Measurements from ENCODE around the gene METAP1D.
"Not testable (repeated sequence)": the region's sequence is repeated elsewhere in the genome, so short reads cannot be mapped to it uniquely, and the experiment has no call there.

METAP1D gene

DNA sequence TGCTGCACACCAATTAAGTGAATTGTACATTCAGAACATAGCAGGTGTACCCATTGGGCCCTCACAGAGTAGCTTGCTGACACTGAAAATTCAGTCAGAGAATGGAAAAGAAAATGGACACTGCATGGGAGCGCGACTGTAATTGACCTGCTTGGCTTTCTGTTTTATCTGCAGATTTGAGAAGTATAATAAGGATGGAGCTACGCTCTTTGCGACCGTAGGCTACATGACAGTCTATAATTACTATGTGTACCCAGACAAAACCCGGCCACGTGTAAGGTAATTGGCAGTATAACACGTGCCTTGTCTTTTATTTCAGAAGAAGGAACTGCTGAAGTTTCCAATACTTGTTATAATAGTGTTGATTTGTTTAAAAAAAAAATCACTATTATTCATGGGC lies 33.5 kb upstream of the METAP1D start:
- H3K4me1 ChIP-seq (ENCODE audit: insufficient read depth, low read length) = no peaks in the 10 kb centered on the region
- H3K9ac ChIP-seq (ENCODE audit: low read depth, low read length) = no peak overlapping the region
- H3K9me3 ChIP-seq (ENCODE audit: insufficient read depth, low read depth, low read length) = no peaks in the 10 kb centered on the region
- no peak overlapping the region for H3K4me3 ChIP-seq (ENCODE audit: low read length)
- peaks cover 42% of the 10 kb centered on the region for H3K36me3 ChIP-seq (ENCODE audit: insufficient read depth, low read depth, low read length)
- no peak overlapping the region for H3K27ac ChIP-seq (ENCODE audit: low read length)
- no peaks in the 10 kb centered on the region for H3K27me3 ChIP-seq (ENCODE audit: insufficient read depth, low read length)

GRCh38 chr2:171966688-171967087 lies 33.1 kb upstream of the METAP1D start:
- H3K9me3 ChIP-seq (ENCODE audit: insufficient read depth, low read depth, low read length) = no peaks in the 10 kb centered on the region
- H3K27ac ChIP-seq (ENCODE audit: low read length) = no peak overlapping the region
- H3K4me1 ChIP-seq (ENCODE audit: insufficient read depth, low read length) = no peaks in the 10 kb centered on the region
- H3K27me3 ChIP-seq (ENCODE audit: insufficient read depth, low read length) = no peaks in the 10 kb centered on the region
- H3K4me3 ChIP-seq (ENCODE audit: low read length) = no peak overlapping the region
- H3K9ac ChIP-seq (ENCODE audit: low read depth, low read length) = no peak overlapping the region
- peaks cover 43% of the 10 kb centered on the region for H3K36me3 ChIP-seq (ENCODE audit: insufficient read depth, low read depth, low read length)

GRCh38 chr2:171968509-171968908 lies 31.2 kb upstream of the METAP1D start:
- no peak overlapping the region for H3K4me3 ChIP-seq (ENCODE audit: low read length)
- no peaks in the 10 kb centered on the region for H3K9me3 ChIP-seq (ENCODE audit: insufficient read depth, low read depth, low read length)
- no peaks in the 10 kb centered on the region for H3K27me3 ChIP-seq (ENCODE audit: insufficient read depth, low read length)
- H3K27ac ChIP-seq (ENCODE audit: low read length) = no peak overlapping the region
- no peak overlapping the region for H3K9ac ChIP-seq (ENCODE audit: low read depth, low read length)
- H3K36me3 ChIP-seq (ENCODE audit: insufficient read depth, low read depth, low read length) = peaks cover 44% of the 10 kb centered on the region
- no peaks in the 10 kb centered on the region for H3K4me1 ChIP-seq (ENCODE audit: insufficient read depth, low read length)

DNA sequence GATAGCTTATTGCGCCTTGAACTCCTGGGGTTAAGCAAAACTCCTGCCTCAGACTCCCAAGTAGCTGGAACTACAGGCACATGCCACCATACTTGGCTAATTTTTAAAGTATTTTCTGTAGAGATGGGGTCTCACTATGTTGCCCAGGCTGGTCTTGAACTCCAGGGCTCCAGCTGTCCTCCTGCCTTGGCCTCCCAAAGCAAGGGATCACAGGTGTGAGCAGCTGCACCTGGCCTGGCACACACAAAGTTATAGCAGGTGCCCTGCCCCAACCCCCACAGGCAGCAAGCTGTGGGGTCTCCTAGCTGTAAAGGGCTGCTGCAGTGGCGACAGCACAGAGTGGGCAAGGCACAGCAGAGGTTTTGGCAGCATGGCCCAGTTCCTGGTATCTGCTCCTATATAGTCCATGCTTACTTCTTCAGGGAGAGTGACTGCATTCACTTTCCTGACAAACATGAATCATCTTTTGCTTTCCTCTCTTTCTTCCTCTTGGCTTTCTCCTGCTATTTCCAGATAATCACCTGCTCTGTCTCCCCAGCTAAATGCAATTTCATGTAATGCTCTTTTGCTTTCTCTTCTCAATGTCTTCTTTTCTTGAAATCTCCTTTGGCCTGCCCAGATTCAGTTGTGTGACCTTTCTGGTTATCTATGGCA lies 27.3 kb upstream of the METAP1D start:
- no peaks in the 10 kb centered on the region for H3K27me3 ChIP-seq (ENCODE audit: insufficient read depth, low read length)
- no peak overlapping the region for H3K9ac ChIP-seq (ENCODE audit: low read depth, low read length)
- no peak overlapping the region for H3K4me3 ChIP-seq (ENCODE audit: low read length)
- H3K36me3 ChIP-seq (ENCODE audit: insufficient read depth, low read depth, low read length) = peaks cover 37% of the 10 kb centered on the region
- no peaks in the 10 kb centered on the region for H3K4me1 ChIP-seq (ENCODE audit: insufficient read depth, low read length)
- no peaks in the 10 kb centered on the region for H3K9me3 ChIP-seq (ENCODE audit: insufficient read depth, low read depth, low read length)
- H3K27ac ChIP-seq (ENCODE audit: low read length) = no peak overlapping the region

- Histone ChIP-seq H3K27me3 (ENCODE audit: insufficient read depth, low read length) (no peaks in the 10 kb centered on the region), H3K4me3 (ENCODE audit: low read length) (no peak overlapping the region), H3K9ac (ENCODE audit: low read depth, low read length) (no peak overlapping the region), H3K36me3 (ENCODE audit: insufficient read depth, low read depth, low read length) (peaks cover 57% of the 10 kb centered on the region), H3K27ac (ENCODE audit: low read length) (no peak overlapping the region), H3K4me1 (ENCODE audit: insufficient read depth, low read length) (no peaks in the 10 kb centered on the region), H3K9me3 (ENCODE audit: insufficient read depth, low read depth, low read length) (no peaks in the 10 kb centered on the region)
These were observed 20.6 kb upstream of the METAP1D start for GRCh38 chr2:171979103-171979502.

DNA sequence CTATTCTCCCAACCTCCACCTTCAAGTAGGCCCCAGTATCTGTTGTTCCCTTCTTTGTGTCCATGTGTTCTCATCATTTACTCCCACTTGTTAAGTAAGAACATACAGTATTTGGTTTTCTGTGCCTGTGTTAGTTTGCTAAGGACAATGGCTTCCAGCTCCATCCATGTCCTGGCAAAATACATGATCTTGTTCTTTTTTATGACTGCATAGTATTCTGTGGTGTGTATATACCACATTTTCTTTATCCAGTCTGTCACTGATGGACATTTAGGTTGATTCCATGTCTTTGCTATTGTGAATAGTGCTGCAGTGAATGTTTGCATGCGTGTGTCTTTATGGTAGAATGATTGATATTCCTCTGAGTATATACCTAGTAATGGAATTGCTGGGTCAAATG lies 15.8 kb upstream of the METAP1D start:
- H3K36me3 ChIP-seq (ENCODE audit: insufficient read depth, low read depth, low read length) = peaks cover 29% of the 10 kb centered on the region
- not testable (repeated sequence) for H3K9me3 ChIP-seq (ENCODE audit: insufficient read depth, low read depth, low read length); H3K4me3 ChIP-seq (ENCODE audit: low read length); H3K27ac ChIP-seq (ENCODE audit: low read length); H3K27me3 ChIP-seq (ENCODE audit: insufficient read depth, low read length); H3K4me1 ChIP-seq (ENCODE audit: insufficient read depth, low read length); H3K9ac ChIP-seq (ENCODE audit: low read depth, low read length)

GRCh38 chr2:171985076-171985475 lies 14.7 kb upstream of the METAP1D start:
- Histone ChIP-seq H3K27me3 (ENCODE audit: insufficient read depth, low read length) (no peaks in the 10 kb centered on the region), H3K9me3 (ENCODE audit: insufficient read depth, low read depth, low read length) (no peaks in the 10 kb centered on the region), H3K9ac (ENCODE audit: low read depth, low read length) (no peak overlapping the region), H3K4me1 (ENCODE audit: insufficient read depth, low read length) (no peaks in the 10 kb centered on the region), H3K27ac (ENCODE audit: low read length) (no peak overlapping the region), H3K4me3 (ENCODE audit: low read length) (no peak overlapping the region), H3K36me3 (ENCODE audit: insufficient read depth, low read depth, low read length) (peaks cover 18% of the 10 kb centered on the region)

DNA sequence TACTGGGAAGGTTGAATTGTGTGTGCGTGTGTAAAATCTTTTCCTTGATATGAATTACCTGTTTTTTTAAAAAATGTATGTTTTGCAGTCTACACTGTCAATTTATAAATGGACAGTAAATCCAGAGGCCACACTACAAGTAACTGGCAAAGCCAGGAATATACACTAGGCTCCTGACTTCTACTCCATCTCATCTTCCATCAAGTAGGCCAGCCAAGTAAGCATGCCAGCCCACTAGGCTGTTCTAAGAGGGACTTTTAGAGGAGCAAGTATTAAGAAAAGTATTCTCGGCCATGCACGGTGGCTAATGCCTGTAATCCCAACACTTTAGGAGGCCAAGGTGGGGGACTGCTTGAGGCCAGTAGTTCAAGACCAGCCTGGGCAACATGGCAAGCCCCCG lies 13.0 kb upstream of the METAP1D start:
- Histone ChIP-seq H3K36me3 (ENCODE audit: insufficient read depth, low read depth, low read length) (peaks cover 12% of the 10 kb centered on the region), H3K27me3 (ENCODE audit: insufficient read depth, low read length) (no peaks in the 10 kb centered on the region), H3K4me1 (ENCODE audit: insufficient read depth, low read length) (no peaks in the 10 kb centered on the region)

GRCh38 chr2:171991027-171991426 lies 8.7 kb upstream of the METAP1D start:
- H3K4me3 ChIP-seq (ENCODE audit: low read length) = no peak overlapping the region
- no peaks in the 10 kb centered on the region for H3K36me3 ChIP-seq (ENCODE audit: insufficient read depth, low read depth, low read length)
- H3K27ac ChIP-seq (ENCODE audit: low read length) = no peak overlapping the region

More for the DNA sequence above, 13.0 kb upstream of the METAP1D start:
- Histone ChIP-seq H3K9me3 (ENCODE audit: insufficient read depth, low read depth, low read length) (no peaks in the 10 kb centered on the region), H3K4me3 (ENCODE audit: low read length) (no peak overlapping the region), H3K9ac (ENCODE audit: low read depth, low read length) (no peak overlapping the region), H3K27ac (ENCODE audit: low read length) (no peak overlapping the region)

DNA sequence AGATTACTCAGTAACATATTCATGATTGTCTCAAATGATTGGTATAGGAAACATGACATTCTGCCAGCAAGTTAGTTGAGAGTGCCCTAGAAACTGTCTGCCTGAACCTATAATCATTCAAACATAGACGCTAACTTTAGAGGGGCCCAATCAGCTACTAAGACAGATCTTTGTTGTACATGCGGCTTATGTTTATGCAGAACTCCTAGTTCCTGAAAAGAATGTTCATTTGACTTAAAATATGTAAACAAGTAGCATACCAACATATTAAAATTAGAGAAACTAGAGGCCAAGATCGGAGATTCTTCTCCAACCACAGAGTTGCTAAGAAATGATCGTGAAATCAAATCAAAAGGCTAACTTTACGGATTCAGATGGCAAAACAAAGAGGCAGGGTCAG lies 4.2 kb upstream of the METAP1D start:
- Histone ChIP-seq H3K9ac (ENCODE audit: low read depth, low read length) (no peak overlapping the region), H3K36me3 (ENCODE audit: insufficient read depth, low read depth, low read length) (no peaks in the 10 kb centered on the region), H3K27me3 (ENCODE audit: insufficient read depth, low read length) (peaks cover 18% of the 10 kb centered on the region), H3K4me3 (ENCODE audit: low read length) (no peak overlapping the region), H3K9me3 (ENCODE audit: insufficient read depth, low read depth, low read length) (no peaks in the 10 kb centered on the region), H3K27ac (ENCODE audit: low read length) (no peak overlapping the region), H3K4me1 (ENCODE audit: insufficient read depth, low read length) (peaks cover 4% of the 10 kb centered on the region; the same call in 1 of the 2 replicates)

More at GRCh38 chr2:171991027-171991426, 8.7 kb upstream of the METAP1D start:
- no peak overlapping the region for H3K9ac ChIP-seq (ENCODE audit: low read depth, low read length)
- no peaks in the 10 kb centered on the region for H3K4me1 ChIP-seq (ENCODE audit: insufficient read depth, low read length)
- no peaks in the 10 kb centered on the region for H3K27me3 ChIP-seq (ENCODE audit: insufficient read depth, low read length)
- H3K9me3 ChIP-seq (ENCODE audit: insufficient read depth, low read depth, low read length) = no peaks in the 10 kb centered on the region

- peaks cover 18% of the 10 kb centered on the region for H3K27me3 ChIP-seq (ENCODE audit: insufficient read depth, low read length)
- H3K27ac ChIP-seq (ENCODE audit: low read length) = no peak overlapping the region
- no peak overlapping the region for H3K9ac ChIP-seq (ENCODE audit: low read depth, low read length)
- no peaks in the 10 kb centered on the region for H3K9me3 ChIP-seq (ENCODE audit: insufficient read depth, low read depth, low read length)
- peaks cover 4% of the 10 kb centered on the region; the same call in 1 of the 2 replicates for H3K4me1 ChIP-seq (ENCODE audit: insufficient read depth, low read length)
- H3K36me3 ChIP-seq (ENCODE audit: insufficient read depth, low read depth, low read length) = no peaks in the 10 kb centered on the region
- H3K4me3 ChIP-seq (ENCODE audit: low read length) = no peak overlapping the region
These were observed 3.7 kb upstream of the METAP1D start for GRCh38 chr2:171996021-171996420.

GRCh38 chr2:171997031-171997430 lies 2.7 kb upstream of the METAP1D start:
- H3K4me1 ChIP-seq (ENCODE audit: insufficient read depth, low read length); H3K9me3 ChIP-seq (ENCODE audit: insufficient read depth, low read depth, low read length); H3K27ac ChIP-seq (ENCODE audit: low read length); H3K9ac ChIP-seq (ENCODE audit: low read depth, low read length); H3K36me3 ChIP-seq (ENCODE audit: insufficient read depth, low read depth, low read length); H3K4me3 ChIP-seq (ENCODE audit: low read length): not testable (repeated sequence)
- peaks cover 18% of the 10 kb centered on the region for H3K27me3 ChIP-seq (ENCODE audit: insufficient read depth, low read length)
